K562 (cell line): ENCODE data around the gene PALLD. TPM values are rescaled to one million over a fixed set of nuclear protein-coding genes. Genes with fewer than 3 reads are reported as not detected.

Experiments
- ATAC-seq: fragments of 200-7000 bp; cut with Tn5 transposase; 3 replicates; pipeline ENCODE4 v1.9.1; 2020; ENCODE audit warnings: moderate library complexity
- BruUV-seq: library from RNA; stranded (reverse); fragments of 400-500 nt; replicated peaks from 2 replicates; lab custom pipeline; 2021; lab: Mats Ljungman, UMichigan
- CTCF ChIA-PET: fragments of 300-600 bp; formaldehyde crosslinking; extraction: SDS; loops from one replicate; lab custom pipeline; 2021; ENCODE audit warnings: low intra/inter-chr PET ratio; lab: Yijun Ruan, JAX
- POLR2A ChIA-PET: fragments of 300-600, 350-650 bp; sonication (Branson Sonifier 250); formaldehyde crosslinking; extraction: SDS; loops from one replicate; lab custom pipeline; 2021; ENCODE audit warnings: antibody characterized with exemption, inconsistent platforms; lab: Yijun Ruan, JAX
- DNase-seq, 4 experiments: peaks; one replicate each; pipeline versions ENCODE4 v3.0.0 to v3.0.0-alpha.2; 2011 to 2018; ENCODE audit warnings: low spot score in 3 of 4, mixed read lengths in 3 of 4; ENCODE audit errors: extremely low read depth in 1 of 4
- FAIRE-seq: peaks from 2 replicates; lab custom pipeline; 2011; peaks lifted over from hg19 to GRCh38; lab: Jason Lieb, UNC
- H2AFZ ChIP-seq: 2 replicates; pipeline ENCODE4 v1.6.0; 2011; ENCODE audit warnings: low read depth, low read length, control low read depth, inconsistent platforms
- H3K27ac ChIP-seq: fragments of 200-600 bp; 3 replicates; pipeline ENCODE4 v1.8.0; 2011; ENCODE audit warnings: low read depth, mild to moderate bottlenecking, control low read depth, inconsistent platforms, low read length, moderate library complexity, mixed read lengths; ENCODE audit errors: extremely low read depth
- H3K27me3 ChIP-seq, 2 experiments: fragments of 300-600 bp in 1 of 2; 2 replicates in 1 of 2; 3 replicates in 1 of 2; pipeline versions ENCODE4 v1.6.0 to v1.8.0; 2011; ENCODE audit warnings: inconsistent platforms in 2 of 2, low read length in 2 of 2, mild to moderate bottlenecking in 1 of 2, mixed read lengths in 1 of 2, moderate library complexity in 1 of 2; ENCODE audit not compliant: control insufficient read depth in 2 of 2, insufficient read depth in 2 of 2
- H3K36me3 ChIP-seq: fragments of 300-600 bp; 3 replicates; pipeline ENCODE4 v1.8.0; 2011; ENCODE audit warnings: mild to moderate bottlenecking, low read length, inconsistent platforms; ENCODE audit not compliant: control insufficient read depth, insufficient read depth
- H3K4me1 ChIP-seq, 2 experiments: fragments of 200-600 bp in 1 of 2; replicated peaks in 1 of 2; 2 replicates in 1 of 2; 3 replicates in 1 of 2; pipeline versions ENCODE4 v1.5.1 to v1.8.0; 2011; ENCODE audit warnings: inconsistent platforms in 2 of 2, low read length in 2 of 2, mild to moderate bottlenecking in 1 of 2, mixed read lengths in 1 of 2, moderate library complexity in 1 of 2; ENCODE audit not compliant: control insufficient read depth in 2 of 2, insufficient read depth in 2 of 2
- H3K4me2 ChIP-seq: 2 replicates; pipeline ENCODE4 v1.6.1; 2011; ENCODE audit warnings: low read length, control low read depth, inconsistent platforms, mixed read lengths; ENCODE audit not compliant: insufficient read depth
- H3K4me3 ChIP-seq: fragments of 200-600 bp; sonication (generic), shearing (Covaris generic); 2 replicates; pipeline ENCODE4 v1.5.1; 2016; ENCODE audit warnings: control low read depth, inconsistent platforms
- H3K79me2 ChIP-seq: fragments of 200-600 bp; 3 replicates; pipeline ENCODE4 v1.8.0; 2011; ENCODE audit warnings: low read length, inconsistent platforms; ENCODE audit not compliant: control insufficient read depth, insufficient read depth
- H3K9ac ChIP-seq, 2 experiments: 2 replicates each; pipeline versions ENCODE4 v1.6.0 to v1.6.1; 2011; ENCODE audit warnings: low read depth in 2 of 2, low read length in 2 of 2, control low read depth in 1 of 2, inconsistent platforms in 1 of 2, mild to moderate bottlenecking in 1 of 2, mixed read lengths in 1 of 2; ENCODE audit not compliant: insufficient read depth in 1 of 2
- H3K9me1 ChIP-seq: one replicate; pipeline ENCODE4 v1.6.0; 2011; ENCODE audit warnings: inconsistent platforms, mild to moderate bottlenecking, low read length, moderate library complexity; ENCODE audit not compliant: control insufficient read depth, insufficient read depth
- H3K9me3 ChIP-seq: replicated peaks from 2 replicates; pipeline ENCODE4 v1.5.1; 2011; ENCODE audit warnings: low read depth, low read length, inconsistent platforms; ENCODE audit not compliant: control insufficient read depth, insufficient read depth
- H4K20me1 ChIP-seq: replicated peaks from 2 replicates; pipeline ENCODE4 v1.6.1; 2011; ENCODE audit warnings: low read length, inconsistent platforms, mixed read lengths; ENCODE audit not compliant: control insufficient read depth, insufficient read depth
- CGGBP1 ChIP-seq: fragments of 250-450 bp; sonication (Bioruptor Pico); IDR thresholded peaks from 2 replicates; pipeline ENCODE4 v1.9.0; 2021; ENCODE audit warnings: mild to moderate bottlenecking
- CREB1 ChIP-seq, 2 experiments: sonication (generic) in 1 of 2; formaldehyde crosslinking in 1 of 2; IDR thresholded peaks; 2 replicates each; pipeline versions ENCODE4 v1.6.1 to v1.8.0; 2012 to 2022; ENCODE audit warnings: inconsistent platforms in 1 of 2, mild to moderate bottlenecking in 1 of 2, missing genetic modification reagents in 1 of 2, moderate library complexity in 1 of 2
- FOXK2 ChIP-seq, 2 experiments: fragments of 450-650 bp; IDR thresholded peaks in 1 of 2; conservative IDR thresholded peaks in 1 of 2; 2 replicates each; pipeline ENCODE4 v1.6.1; 2016; ENCODE audit warnings: low read depth in 2 of 2, mild to moderate bottlenecking in 1 of 2
- GABPB2 ChIP-seq: fragments of 250-450 bp; sonication (Bioruptor Pico); conservative IDR thresholded peaks from 2 replicates; pipeline ENCODE4 v1.5.1; 2021; ENCODE audit warnings: mild to moderate bottlenecking
- HDAC2 ChIP-seq: fragments of 450-650 bp; IDR thresholded peaks from 2 replicates; pipeline ENCODE4 v1.6.1; 2016; ENCODE audit warnings: mild to moderate bottlenecking
- KLF1 ChIP-seq: fragments of 450-650 bp; IDR thresholded peaks from 2 replicates; pipeline ENCODE4 v1.6.1; 2016; ENCODE audit warnings: missing genetic modification characterization, missing compliant biosample characterization
- KLF13 ChIP-seq: fragments of 450-650 bp; IDR thresholded peaks from 2 replicates; pipeline ENCODE4 v1.6.1; 2016; ENCODE audit warnings: missing genetic modification characterization, low read depth, mild to moderate bottlenecking, missing compliant biosample characterization, moderate library complexity, borderline replicate concordance
- MCM3 ChIP-seq: fragments of 450-650 bp; IDR thresholded peaks from 2 replicates; pipeline ENCODE4 v1.6.1; 2016
- PCBP1 ChIP-seq: fragments of 200-400 bp; formaldehyde crosslinking; IDR thresholded peaks from 2 replicates; pipeline ENCODE4 v1.6.1; 2018; ENCODE audit warnings: mild to moderate bottlenecking, low read depth, low read length; ENCODE audit not compliant: poor library complexity, severe bottlenecking
- RNF2 ChIP-seq: sonication (generic); IDR thresholded peaks from 2 replicates; pipeline ENCODE4 v1.6.1; 2016
- SMARCA4 ChIP-seq: fragments of 450-650 bp; IDR thresholded peaks from 2 replicates; pipeline ENCODE4 v1.6.1; 2016
- TGIF2 ChIP-seq: sonication (generic); formaldehyde crosslinking; IDR thresholded peaks from 2 replicates; pipeline ENCODE4 v1.8.1; 2022; ENCODE audit warnings: mild to moderate bottlenecking, missing genetic modification reagents, moderate library complexity
- ZNF124 ChIP-seq: sonication (generic); formaldehyde crosslinking; IDR thresholded peaks from 2 replicates; pipeline ENCODE4 v1.8.1; 2022; ENCODE audit warnings: missing genetic modification reagents
- ZNF263 ChIP-seq: sonication (generic); formaldehyde crosslinking; IDR thresholded peaks from 2 replicates; pipeline ENCODE4 v1.8.0; 2022; ENCODE audit warnings: mild to moderate bottlenecking, missing genetic modification reagents, borderline replicate concordance
- WGBS: fragments of 100-300 bp; shearing (Covaris generic); methylation state at CpG from one replicate; pipeline ENCODE4 v1.1.6; 2016; ENCODE audit warnings: low coverage, mixed read lengths; ENCODE audit not compliant: insufficient coverage; ENCODE audit errors: missing lambda C conversion rate; 5-methylcytosine and 5-hydroxymethylcytosine counted together
- in situ Hi-C: fragments of 300-500 bp; cut with MboI; formaldehyde crosslinking; loops from 4 replicates; pipeline ENCODE4 v1.15.0; 2018; ENCODE audit warnings: inconsistent platforms, mixed read lengths
- intact Hi-C: fragments of 100-400 bp; cut with micrococcal nuclease; formaldehyde crosslinking; loops from 2 replicates; pipeline ENCODE4 v1.14.2; 2022
- polyA plus RNA-seq, 8 experiments: library from polyadenylated mRNA; depleted of rRNA in 4 of 8; stranded (reverse) in 5 of 8; unstranded in 3 of 8; fragments of >200 nt; fragmentation: Nextera tagmentation in 2 of 8; fragmentation: Illumina TruSeq in 1 of 8; extraction: Ambion mirVana in 2 of 8; extraction: Trizol in 1 of 8; gene quantifications; 2 replicates each; pipeline versions ENCODE4 v1.2.1 to v1.2.3, GENCODE V29; 2011 to 2014; ENCODE audit warnings: inconsistent platforms in 1 of 8, missing spikeins in 1 of 8
- total RNA-seq, 7 experiments: library from RNA; depleted of rRNA in 6 of 7; stranded (reverse); fragments of >200 nt in 6 of 7; fragmentation: Illumina TruSeq in 2 of 7; extraction: Trizol in 2 of 7; gene quantifications; 2 replicates each; pipeline versions ENCODE4 v1.2.1 to v1.2.3, GENCODE V29; 2011 to 2021; ENCODE audit warnings: low replicate concordance in 1 of 7

PALLD gene
- total and polyA plus RNA-seq, 9 of the 15 experiments (the other 6 are each of a cell fraction or from before 2014, with no cell fraction given), result 0.01 to 0.35 (median 0.06) TPM; not detected in 3

GRCh38 chr4:168489616-168490015, 7.2 kb upstream of the PALLD start:
- TF ChIP-seq PCBP1 (no peak), KLF13 (tag) (no peak), TGIF2 (no peak), KLF1 (no peak), GABPB2 (no peak), SMARCA4 (no peak), FOXK2 (conservative IDR thresholded peaks at IDR 0.05 in 1 of 2, IDR thresholded peaks at IDR 0.05 in 1 of 2; ENCODE audit: low read depth in 2 of 2) (no peak), MCM3 (no peak), CGGBP1 (CRISPR knock-in tag) (no peak), RNF2 (no peak), CREB1 (IDR thresholded peaks at IDR 0.05) (no peak), CREB1 (CRISPR knock-in tag; IDR thresholded peaks at IDR 0.05) (no peak), ZNF124 (CRISPR knock-in tag) (no peak), HDAC2 (no peak), ZNF263 (no peak)
- Histone ChIP-seq H3K4me1 (peaks cover 0 to 3% of the 10 kb centered on the region in 2 experiments; a peak in 2 of 5 replicates), H3K9me1 (no peaks in the 10 kb centered on the region), H4K20me1 (no peaks in the 10 kb centered on the region), H3K27me3 (no peaks in the 10 kb centered on the region), H2AFZ (no peak overlapping the region), H3K4me3 (no peak overlapping the region), H3K36me3 (no peaks in the 10 kb centered on the region), H3K79me2 (no peaks in the 10 kb centered on the region), H3K4me2 (no peak overlapping the region), H3K9ac (no peak overlapping the region), H3K27ac (no peak overlapping the region), H3K9me3 (no peaks in the 10 kb centered on the region)
- 24% methylated on average over 1 of the region's 1 CpG for WGBS
- ChIA-PET CTCF (no interaction called here), POLR2A (no interaction called here)
- no peak for ATAC-seq
- DNase-seq, result no peak
- intact Hi-C loops (no loop called here), in situ Hi-C loops (no loop called here)
- no peak for FAIRE-seq
- no TSS peak for BruUV-seq
